GM12892 (cell line): ENCODE results near the gene NPAS3.

Source experiments
- POLR2A ChIP-seq: IDR thresholded peaks from 2 replicates; pipeline ENCODE4 v1.6.1; 2011; ENCODE audit warnings: low read depth, low read length, control low read depth
- POLR2AphosphoS5 ChIP-seq: IDR thresholded peaks from 2 replicates; pipeline ENCODE4 v1.6.1; 2011; ENCODE audit warnings: low read depth, low read length, control low read depth
- TAF1 ChIP-seq: IDR thresholded peaks from 2 replicates; pipeline ENCODE4 v1.6.1; 2011; ENCODE audit warnings: low read depth, mild to moderate bottlenecking, control low read depth, low read length, borderline replicate concordance

- TF ChIP-seq POLR2A (no peak), POLR2AphosphoS5 (no peak), TAF1 (no peak)
Observed at GRCh38 chr14:33207467-33208017, 268.9 kb downstream of the NPAS3 start.
